Measurements from ENCODE around the gene CLIP2. TPM values are rescaled to one million over a fixed set of nuclear protein-coding genes. Genes with fewer than 3 reads are reported as not detected.
A peak's percentile ranks its signal among the peaks of the same experiment; 100 is the strongest.
"Not testable (repeated sequence)": the region's sequence is repeated elsewhere in the genome, so short reads cannot be mapped to it uniquely, and the experiment has no call there.

The CLIP2 gene
- total and polyA plus RNA-seq, 2 donors: 19.7 to 19.9 TPM

DNA sequence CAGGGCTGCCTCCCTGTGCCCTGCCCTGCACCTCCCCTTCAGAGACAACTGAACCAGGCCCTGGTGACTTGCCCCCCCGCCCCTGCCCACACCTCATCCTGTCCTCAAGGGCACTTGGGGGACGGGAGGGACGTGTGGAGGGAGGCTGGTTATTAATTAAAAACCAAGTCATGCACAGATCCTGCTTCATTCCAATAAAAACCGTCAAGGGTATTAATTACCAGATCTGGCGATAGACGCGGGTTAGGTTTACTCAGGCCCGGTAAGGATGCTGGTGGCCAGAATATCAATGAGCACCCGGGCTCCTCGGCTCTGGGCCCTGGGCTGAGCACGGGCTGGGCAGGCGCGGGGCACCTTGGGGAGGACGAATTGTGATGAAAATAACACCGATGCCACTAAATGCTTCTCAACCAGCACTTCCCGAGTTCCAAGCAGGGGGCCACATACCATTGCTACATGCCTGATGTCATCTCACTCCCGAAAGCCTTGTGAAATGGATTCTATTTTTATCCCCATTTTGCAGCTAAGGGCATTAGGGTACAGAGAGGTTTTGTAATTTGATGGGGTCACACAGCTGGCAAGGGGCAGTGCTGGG, 140.0 kb downstream of the CLIP2 start:
- H3K36me3 ChIP-seq (ENCODE audit: insufficient read depth): no peaks in the 10 kb centered on the region
- no peak overlapping the region for H3K4me3 ChIP-seq (ENCODE audit: low read depth, low read length)
- no peak overlapping the region for H3K27ac ChIP-seq (ENCODE audit: low read depth)
- DNase-seq (ENCODE audit: extremely low spot score): no peak
- WGBS: 60% methylated on average over 17 of the region's 17 CpGs
- H3K4me1 ChIP-seq (ENCODE audit: insufficient read depth): no peaks in the 10 kb centered on the region

DNA sequence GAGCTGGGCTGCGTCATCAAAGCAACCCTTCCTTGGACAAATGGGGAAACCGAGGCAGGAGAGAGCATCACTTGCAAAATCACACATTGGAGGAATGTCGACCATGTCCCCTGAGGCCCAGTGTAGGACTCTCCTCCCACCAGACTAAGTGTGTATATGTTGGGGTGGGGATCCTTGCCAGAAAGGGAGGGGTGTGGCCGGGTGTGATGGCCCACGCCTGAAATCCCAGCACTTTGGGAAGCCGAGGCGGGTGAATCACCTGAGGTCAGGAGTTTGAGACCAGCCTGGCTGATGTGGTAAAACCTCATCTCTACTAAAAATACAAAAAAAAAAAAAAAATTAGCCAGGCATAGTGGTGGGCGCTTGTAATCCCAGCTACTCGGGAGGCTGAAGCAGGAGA, 141.2 kb downstream of the CLIP2 start:
- not testable (repeated sequence) for DNase-seq (ENCODE audit: extremely low spot score); H3K27ac ChIP-seq (ENCODE audit: low read depth); H3K4me1 ChIP-seq (ENCODE audit: insufficient read depth); H3K4me3 ChIP-seq (ENCODE audit: low read depth, low read length); H3K36me3 ChIP-seq (ENCODE audit: insufficient read depth)
- WGBS: 80% methylated on average over 9 of the region's 9 CpGs

DNA sequence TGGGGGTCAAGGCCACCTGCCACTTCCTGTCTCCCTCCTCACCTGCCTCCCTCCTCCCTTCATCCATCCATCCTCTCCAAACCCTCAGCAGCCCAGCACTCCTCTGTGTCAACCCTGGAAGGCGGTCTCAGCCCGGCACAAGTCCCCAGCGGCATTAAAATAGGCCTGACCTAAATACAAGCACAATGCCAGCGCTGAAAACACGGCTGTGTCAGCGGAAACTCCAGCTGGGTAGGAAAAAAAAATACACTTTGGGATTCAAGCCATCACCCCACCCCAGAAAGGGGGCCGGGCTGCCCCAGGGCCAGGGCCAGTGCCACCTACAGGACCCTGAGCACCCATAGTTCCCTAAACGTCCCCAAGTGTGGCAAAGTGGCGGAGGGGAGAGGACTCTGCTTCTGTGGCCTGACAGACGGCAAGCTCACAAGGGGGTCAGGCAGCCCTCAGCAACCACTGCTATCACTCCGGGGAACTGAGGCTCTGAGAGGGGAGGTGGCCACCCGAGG, 141.8 kb downstream of the CLIP2 start:
- Histone ChIP-seq H3K36me3 (ENCODE audit: insufficient read depth) (no peaks in the 10 kb centered on the region), H3K4me3 (ENCODE audit: low read depth, low read length) (no peak overlapping the region), H3K27ac (ENCODE audit: low read depth) (no peak overlapping the region), H3K4me1 (ENCODE audit: insufficient read depth) (no peaks in the 10 kb centered on the region)
- DNase-seq (ENCODE audit: extremely low spot score): no peak
- 70% methylated on average over 12 of the region's 12 CpGs for WGBS

DNA sequence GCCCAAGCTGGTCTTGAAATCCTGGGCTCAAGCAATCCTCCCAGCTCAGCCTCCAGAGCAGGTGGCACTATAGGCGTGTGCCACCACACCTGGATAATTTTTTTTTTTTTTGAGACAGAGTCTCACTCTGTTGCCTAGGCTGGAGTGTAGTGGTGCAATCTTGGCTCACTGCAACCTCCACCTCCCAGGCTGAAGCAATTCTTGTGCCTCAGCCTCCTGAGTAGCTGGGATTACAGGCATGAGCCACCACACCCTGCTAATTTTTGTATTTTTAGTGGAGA, 148.0 kb downstream of the CLIP2 start:
- 100% methylated on average over 1 of the region's 1 CpG for WGBS
- DNase-seq (ENCODE audit: extremely low spot score); H3K4me3 ChIP-seq (ENCODE audit: low read depth, low read length); H3K4me1 ChIP-seq (ENCODE audit: insufficient read depth); H3K36me3 ChIP-seq (ENCODE audit: insufficient read depth); H3K27ac ChIP-seq (ENCODE audit: low read depth): not testable (repeated sequence)

DNA sequence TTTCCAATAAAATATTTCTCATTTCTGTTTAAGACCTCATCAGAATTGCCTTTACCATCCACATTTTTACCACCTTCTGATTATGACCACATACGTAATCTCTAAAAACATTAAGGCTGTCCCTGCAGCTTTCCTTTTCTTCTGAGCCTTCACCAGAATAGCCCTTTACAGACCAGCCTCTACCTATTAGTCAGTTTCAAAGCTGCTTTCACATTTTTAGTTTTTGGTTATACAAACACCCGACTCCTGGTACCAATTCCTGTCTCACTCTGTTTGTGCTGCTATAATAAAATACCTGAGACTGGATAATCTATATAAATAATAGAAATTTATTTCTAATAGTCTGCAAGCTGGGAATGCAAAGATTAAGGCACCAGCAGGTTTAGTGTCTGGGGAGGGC, 149.1 kb downstream of the CLIP2 start:
- no peaks in the 10 kb centered on the region for H3K4me1 ChIP-seq (ENCODE audit: insufficient read depth)
- H3K36me3 ChIP-seq (ENCODE audit: insufficient read depth): no peaks in the 10 kb centered on the region
- H3K27ac ChIP-seq (ENCODE audit: low read depth): no peak overlapping the region
- DNase-seq (ENCODE audit: extremely low spot score): no peak
- H3K4me3 ChIP-seq (ENCODE audit: low read depth, low read length): no peak overlapping the region
- WGBS: 97% methylated on average over 2 of the region's 2 CpGs

DNA sequence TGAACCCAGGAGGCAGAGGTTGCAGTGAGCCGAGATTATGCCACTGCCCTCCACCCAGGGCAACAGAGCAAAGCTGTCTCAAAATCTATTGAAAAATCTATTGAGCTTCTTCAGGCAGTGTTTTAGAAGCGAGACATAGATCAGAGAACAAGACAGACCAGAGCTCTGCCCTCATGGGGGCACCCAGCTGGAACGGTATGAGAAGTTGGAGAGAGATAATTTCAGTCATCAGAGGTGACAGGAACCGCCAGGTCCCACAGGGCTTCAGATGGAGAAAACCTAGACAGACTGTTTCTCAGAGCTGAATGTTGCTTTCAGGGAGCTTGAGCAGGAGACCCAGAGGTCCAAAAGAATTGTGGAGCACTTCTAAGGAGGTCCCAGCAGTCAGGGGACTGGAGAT, 150.3 kb downstream of the CLIP2 start:
- H3K4me1 ChIP-seq (ENCODE audit: insufficient read depth): no peaks in the 10 kb centered on the region
- 93% methylated on average over 4 of the region's 4 CpGs for WGBS
- DNase-seq (ENCODE audit: extremely low spot score): no peak
- no peak overlapping the region for H3K27ac ChIP-seq (ENCODE audit: low read depth)
- no peaks in the 10 kb centered on the region for H3K36me3 ChIP-seq (ENCODE audit: insufficient read depth)
- no peak overlapping the region for H3K4me3 ChIP-seq (ENCODE audit: low read depth, low read length)

DNA sequence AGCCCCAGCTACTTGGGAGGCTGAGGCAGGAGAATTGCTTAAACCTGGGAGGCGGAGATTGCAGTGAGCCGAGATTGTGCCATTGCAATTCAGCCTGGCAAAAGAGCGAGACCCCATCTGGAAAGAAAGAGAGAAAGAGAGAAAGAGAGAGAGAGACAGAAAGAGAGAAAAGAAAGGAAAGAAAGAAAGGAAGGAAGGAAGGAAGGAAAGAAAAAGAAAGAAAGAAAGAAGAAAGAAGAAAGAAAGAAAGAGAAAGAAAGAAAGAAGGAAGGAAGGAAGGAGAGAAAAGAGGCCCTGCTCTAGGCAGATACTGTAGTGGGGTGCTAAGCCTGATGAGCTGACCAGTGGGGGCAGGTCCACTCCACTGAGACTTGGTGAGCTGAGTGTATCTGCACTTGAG, 150.9 kb downstream of the CLIP2 start:
- H3K36me3 ChIP-seq (ENCODE audit: insufficient read depth); H3K4me1 ChIP-seq (ENCODE audit: insufficient read depth); H3K4me3 ChIP-seq (ENCODE audit: low read depth, low read length); DNase-seq (ENCODE audit: extremely low spot score); H3K27ac ChIP-seq (ENCODE audit: low read depth): not testable (repeated sequence)
- WGBS: 97% methylated on average over 3 of the region's 3 CpGs

DNA sequence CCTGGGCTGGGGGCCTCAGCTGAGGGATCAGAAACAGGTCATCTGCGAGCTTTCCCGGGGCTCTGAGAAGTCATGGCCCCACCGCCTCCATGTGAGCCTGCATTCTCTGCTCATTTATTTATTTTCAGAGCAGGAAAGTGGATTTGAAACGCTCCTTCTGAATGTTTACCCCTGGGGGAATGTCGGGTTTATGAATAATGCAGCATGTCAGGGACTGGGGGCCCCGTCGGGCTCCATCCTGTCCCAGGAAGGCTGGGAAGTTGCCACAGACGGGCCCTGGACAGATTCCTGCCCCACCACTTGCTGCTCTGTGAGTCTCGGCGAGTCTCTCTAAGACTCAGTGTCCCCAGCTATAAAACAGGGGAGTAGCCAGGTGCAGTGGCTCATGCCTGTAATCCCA, 152.6 kb downstream of the CLIP2 start:
- H3K27ac ChIP-seq (ENCODE audit: low read depth): no peak overlapping the region
- no peaks in the 10 kb centered on the region for H3K4me1 ChIP-seq (ENCODE audit: insufficient read depth)
- no peaks in the 10 kb centered on the region for H3K36me3 ChIP-seq (ENCODE audit: insufficient read depth)
- no peak overlapping the region for H3K4me3 ChIP-seq (ENCODE audit: low read depth, low read length)
- DNase-seq (ENCODE audit: extremely low spot score): no peak
- WGBS: 50% methylated on average over 10 of the region's 10 CpGs

DNA sequence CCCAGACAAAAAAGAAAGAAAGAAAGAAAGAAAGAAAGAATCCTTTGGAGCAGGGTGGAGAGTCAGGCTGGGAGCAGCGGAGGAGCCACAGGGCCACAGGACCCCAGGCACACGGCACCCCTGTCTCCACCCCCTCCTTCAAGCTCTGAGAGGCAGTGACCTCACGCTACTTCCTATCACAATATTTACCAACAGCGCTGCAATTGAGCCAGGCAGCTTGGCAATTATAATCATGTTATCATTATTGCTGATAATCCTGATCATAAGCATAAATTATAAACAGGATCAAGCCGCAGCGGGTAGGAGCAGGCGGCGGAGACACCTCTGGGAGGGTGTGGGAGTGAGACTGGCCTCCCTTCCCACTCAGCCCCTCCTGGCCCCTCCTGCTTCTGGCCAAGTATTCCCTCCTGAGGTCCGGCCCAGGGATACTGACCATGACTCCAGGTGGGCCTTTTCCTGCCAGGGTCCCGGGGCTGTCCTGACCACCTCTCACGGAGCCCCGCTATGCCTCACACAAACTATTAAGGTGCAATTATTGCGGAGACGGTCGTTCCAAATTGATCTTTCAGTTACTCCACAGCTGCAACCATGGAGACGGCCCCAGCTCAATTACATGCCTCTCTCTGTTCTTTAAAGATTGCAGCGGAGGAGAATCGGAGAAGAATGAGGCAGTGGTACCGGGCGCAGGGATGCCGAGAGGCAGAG, 154.5 kb downstream of the CLIP2 start:
- H3K4me1 ChIP-seq (ENCODE audit: insufficient read depth): no peaks in the 10 kb centered on the region
- H3K27ac ChIP-seq (ENCODE audit: low read depth): no peak overlapping the region
- H3K36me3 ChIP-seq (ENCODE audit: insufficient read depth): no peaks in the 10 kb centered on the region
- DNase-seq (ENCODE audit: extremely low spot score): no peak
- 56% methylated on average over 21 of the region's 21 CpGs for WGBS
- H3K4me3 ChIP-seq (ENCODE audit: low read depth, low read length): no peak overlapping the region

DNA sequence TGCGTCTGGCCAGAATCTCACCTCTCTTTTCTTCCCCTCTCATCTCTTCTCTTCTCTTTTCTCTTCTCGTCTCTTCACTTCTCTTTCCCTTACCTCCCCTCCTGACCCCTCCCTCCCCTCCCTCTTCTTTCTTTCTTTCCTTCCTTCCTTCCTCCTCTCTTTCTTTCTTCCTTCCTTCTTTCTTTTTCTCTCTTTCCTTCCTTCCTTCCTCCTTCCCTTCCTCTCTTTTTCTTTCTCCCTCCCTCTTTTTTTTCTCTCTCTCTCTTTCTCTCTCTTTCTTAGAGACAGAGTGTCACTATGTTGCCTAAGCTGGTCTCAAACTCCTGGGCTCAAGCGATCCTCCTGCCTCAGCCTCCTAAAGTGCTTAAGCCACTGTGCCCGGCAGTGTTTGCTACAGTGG, 159.9 kb downstream of the CLIP2 start:
- no peaks in the 10 kb centered on the region for H3K4me1 ChIP-seq (ENCODE audit: insufficient read depth)
- DNase-seq (ENCODE audit: extremely low spot score): no peak
- H3K27ac ChIP-seq (ENCODE audit: low read depth): no peak overlapping the region
- WGBS: 95% methylated on average over 4 of the region's 4 CpGs
- no peaks in the 10 kb centered on the region for H3K36me3 ChIP-seq (ENCODE audit: insufficient read depth)
- H3K4me3 ChIP-seq (ENCODE audit: low read depth, low read length): no peak overlapping the region

DNA sequence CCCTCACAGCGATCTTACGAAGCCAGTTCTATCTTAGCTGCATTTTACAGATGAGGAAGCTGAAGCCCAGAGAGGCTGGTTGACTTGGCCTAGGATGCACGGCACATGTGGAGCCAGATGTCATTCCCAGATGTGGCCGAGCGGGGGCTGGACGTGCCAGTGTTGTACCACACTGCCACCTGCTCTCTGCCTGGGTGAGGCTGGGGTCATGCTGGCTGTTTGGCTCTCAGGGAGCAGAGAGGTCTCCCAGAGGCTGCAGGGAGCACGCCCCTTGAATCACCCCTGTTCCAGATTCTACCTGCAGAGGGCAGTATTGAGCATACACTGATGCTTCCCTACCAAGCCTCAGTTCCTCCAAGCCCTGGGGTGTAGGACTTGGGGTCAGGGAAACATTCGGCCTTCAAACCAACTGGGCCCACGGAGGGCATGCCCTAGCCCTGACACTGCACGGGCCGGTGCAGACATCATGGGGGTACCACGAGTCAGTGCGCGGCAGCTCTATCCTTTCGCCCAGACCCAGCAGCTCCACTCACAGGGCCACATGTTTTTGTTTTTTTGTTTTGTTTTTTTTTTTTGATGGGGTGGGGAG, 160.7 kb downstream of the CLIP2 start:
- Histone ChIP-seq H3K27ac (ENCODE audit: low read depth) (no peak overlapping the region), H3K36me3 (ENCODE audit: insufficient read depth) (no peaks in the 10 kb centered on the region), H3K4me3 (ENCODE audit: low read depth, low read length) (no peak overlapping the region), H3K4me1 (ENCODE audit: insufficient read depth) (peaks cover 2% of the 10 kb centered on the region)
- no peak for DNase-seq (ENCODE audit: extremely low spot score)
- WGBS: 76% methylated on average over 15 of the region's 15 CpGs

DNA sequence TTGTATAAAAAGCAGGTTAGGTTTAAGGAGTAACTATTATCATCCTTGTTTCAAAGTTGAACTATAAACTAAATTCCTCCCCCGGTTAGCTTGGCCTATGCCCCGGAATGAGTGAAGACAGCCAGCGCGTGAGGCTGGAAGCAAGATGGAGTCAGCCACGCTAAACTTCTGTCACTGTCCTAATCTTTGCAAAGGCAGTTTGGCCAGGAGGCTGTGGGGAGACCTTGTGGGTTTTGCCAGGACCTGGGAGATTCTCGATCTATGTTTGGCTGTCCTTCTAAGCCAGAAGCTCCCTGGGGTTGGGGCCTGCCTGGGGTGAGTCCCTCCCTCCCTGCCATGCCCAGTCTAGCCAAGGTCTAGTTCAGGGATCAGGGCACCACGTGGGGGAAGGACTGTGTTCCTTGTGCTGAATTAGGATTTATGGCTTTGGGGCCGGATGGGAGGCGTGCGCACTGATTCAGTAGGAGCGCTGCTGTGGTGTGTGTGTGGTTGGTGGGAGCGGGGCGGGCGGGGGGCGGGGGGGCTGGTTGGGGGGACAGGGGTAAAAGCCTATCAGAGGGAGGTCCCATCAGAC, 163.6 kb downstream of the CLIP2 start:
- peaks cover 2% of the 10 kb centered on the region for H3K4me1 ChIP-seq (ENCODE audit: insufficient read depth)
- DNase-seq (ENCODE audit: extremely low spot score): no peak
- peak overlapping the region; percentile 4 for H3K27ac ChIP-seq (ENCODE audit: low read depth)
- H3K4me3 ChIP-seq (ENCODE audit: low read depth, low read length): peak overlapping the region; percentile 83
- no peaks in the 10 kb centered on the region for H3K36me3 ChIP-seq (ENCODE audit: insufficient read depth)
- 13% methylated on average over 15 of the region's 15 CpGs for WGBS

DNA sequence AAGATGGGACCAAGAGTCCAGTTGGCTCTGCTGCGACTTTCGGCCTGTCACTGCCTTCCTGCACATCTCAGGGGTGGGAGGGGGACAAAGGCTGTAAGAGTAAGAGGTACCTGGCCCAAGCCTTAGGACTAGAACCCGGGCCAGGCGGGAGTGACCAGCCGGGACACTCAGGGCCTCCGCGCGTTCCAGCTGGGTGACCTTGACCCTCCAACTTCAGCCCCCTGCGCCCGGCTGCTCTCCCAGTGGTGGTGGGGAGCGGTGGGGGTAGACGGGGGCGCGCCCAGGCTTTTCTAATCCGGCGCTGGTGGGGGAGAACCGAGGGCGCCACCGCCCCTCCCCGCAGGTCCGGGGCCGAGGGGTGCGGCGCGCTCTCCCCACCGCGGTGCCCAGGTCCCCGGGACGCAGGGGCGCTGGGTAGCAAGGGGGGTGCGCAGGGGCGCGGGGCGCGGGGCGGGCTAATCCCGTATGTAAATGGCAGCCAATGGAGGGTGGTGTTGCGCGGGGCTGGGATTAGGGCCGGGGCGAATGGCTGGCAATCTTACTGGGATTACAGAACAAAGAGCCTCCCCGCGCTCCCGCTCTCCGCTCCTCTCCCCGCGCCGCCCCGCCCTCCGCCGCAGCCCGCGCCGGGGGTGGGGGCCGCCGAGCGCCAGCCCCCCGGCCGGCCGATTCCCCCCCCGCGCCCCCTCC, 164.3 kb downstream of the CLIP2 start, which contains the start of gene GTF2IRD1:
TSS of gene GTF2IRD1 (plus strand) at position 585 of the 690 bp plus-strand sequence. CDS start 54,175 bp downstream, outside the sequence.
- H3K27ac ChIP-seq (ENCODE audit: low read depth): peak within 1 kb of the TSS; percentile 84

More for the DNA sequence above, 164.3 kb downstream of the CLIP2 start, which contains the start of gene GTF2IRD1:
- DNase-seq (ENCODE audit: extremely low spot score): no peak
- Histone ChIP-seq H3K4me3 (ENCODE audit: low read depth, low read length) (peak within 1 kb of the TSS; percentile 83), H3K36me3 (ENCODE audit: insufficient read depth) (no peaks in the 10 kb centered on the region), H3K4me1 (ENCODE audit: insufficient read depth) (peaks cover 2% of the 10 kb centered on the region)
- under 1% methylated on average over 62 of the region's 62 CpGs for WGBS

Measured in urinary bladder (tissue), 4 donors.